ENCODE data around the gene KRTAP5-1. TPM values are rescaled to one million over a fixed set of nuclear protein-coding genes. Genes with fewer than 3 reads are reported as not detected.
A peak's percentile ranks its signal among the peaks of the same experiment; 100 is the strongest.

Gene KRTAP5-1
- total RNA-seq, 2 donors from 2014 or later, result not detected

GRCh38 chr11:1546077-1546535 is 39.0 kb downstream of the KRTAP5-1 start:
- Mint-ChIP-seq H3K27me3 (ENCODE audit: insufficient read depth) (peaks cover 61% of the 10 kb centered on the region), H3K27ac (no peak overlapping the region), H3K4me1 (no peaks in the 10 kb centered on the region), H3K36me3 (ENCODE audit: low read depth) (no peaks in the 10 kb centered on the region), H3K9me3 (no peaks in the 10 kb centered on the region), H3K4me3 (peak overlapping the region; percentile 37)
- H3K27ac ChIP-seq (ENCODE audit: low read depth, low read length), result no peak overlapping the region
- no peak overlapping the region for H3K4me3 ChIP-seq (ENCODE audit: low read length)
- no peaks in the 10 kb centered on the region for H3K9me3 ChIP-seq (ENCODE audit: control insufficient read depth, low read length)
- no peaks in the 10 kb centered on the region for H3K4me1 ChIP-seq (ENCODE audit: control insufficient read depth, insufficient read depth, low read length)
- TF ChIP-seq CTCF (conservative IDR thresholded peaks at IDR 0.05), result no peak
- peaks cover 71% of the 10 kb centered on the region for H3K27me3 ChIP-seq (ENCODE audit: control insufficient read depth, insufficient read depth, low read length, poor library complexity, severe bottlenecking)
- peak; percentile 80 for DNase-seq
- H3K9ac ChIP-seq (ENCODE audit: extremely low read depth, low read length, poor library complexity, severe bottlenecking), result no peak overlapping the region
- 39 to 41% methylated on average over 13 to 18 of the region's 18 CpGs for WGBS, 2 experiments (ENCODE audit: insufficient coverage in 1 of 2, insufficient read length in 1 of 2)
- no peaks in the 10 kb centered on the region for H3K36me3 ChIP-seq (ENCODE audit: control insufficient read depth, insufficient read depth, low read length)

- Histone ChIP-seq H3K4me1 (ENCODE audit: control insufficient read depth, insufficient read depth, low read length) (no peaks in the 10 kb centered on the region), H3K27ac (ENCODE audit: low read depth, low read length) (no peak overlapping the region), H3K36me3 (ENCODE audit: control insufficient read depth, insufficient read depth, low read length) (no peaks in the 10 kb centered on the region), H3K9ac (ENCODE audit: extremely low read depth, low read length, poor library complexity, severe bottlenecking) (no peak overlapping the region), H3K9me3 (ENCODE audit: control insufficient read depth, low read length) (no peaks in the 10 kb centered on the region), H3K27me3 (ENCODE audit: control insufficient read depth, insufficient read depth, low read length, poor library complexity, severe bottlenecking) (peaks cover 71% of the 10 kb centered on the region), H3K4me3 (ENCODE audit: low read length) (no peak overlapping the region)
- WGBS, 2 experiments (ENCODE audit: insufficient coverage in 1 of 2, insufficient read length in 1 of 2), result 87 to 88% methylated on average over 5 of the region's 5 CpGs
- no peaks in the 10 kb centered on the region for H3K4me1 Mint-ChIP-seq
- no peak for DNase-seq
- no peak overlapping the region for H3K4me3 Mint-ChIP-seq
- no peak overlapping the region for H3K27ac Mint-ChIP-seq
- no peaks in the 10 kb centered on the region for H3K9me3 Mint-ChIP-seq
- no peak for TF ChIP-seq CTCF (conservative IDR thresholded peaks at IDR 0.05)
- peaks cover 64% of the 10 kb centered on the region for H3K27me3 Mint-ChIP-seq (ENCODE audit: insufficient read depth)
- H3K36me3 Mint-ChIP-seq (ENCODE audit: low read depth), result no peaks in the 10 kb centered on the region
Measured at GRCh38 chr11:1545432-1545831, 39.7 kb downstream of the KRTAP5-1 start.

- Histone ChIP-seq H3K9ac (ENCODE audit: extremely low read depth, low read length, poor library complexity, severe bottlenecking) (no peak overlapping the region), H3K36me3 (ENCODE audit: control insufficient read depth, insufficient read depth, low read length) (no peaks in the 10 kb centered on the region), H3K27me3 (ENCODE audit: control insufficient read depth, insufficient read depth, low read length, poor library complexity, severe bottlenecking) (peaks cover 70% of the 10 kb centered on the region), H3K4me1 (ENCODE audit: control insufficient read depth, insufficient read depth, low read length) (no peaks in the 10 kb centered on the region), H3K4me3 (ENCODE audit: low read length) (no peak overlapping the region), H3K27ac (ENCODE audit: low read depth, low read length) (no peak overlapping the region), H3K9me3 (ENCODE audit: control insufficient read depth, low read length) (no peaks in the 10 kb centered on the region)
- Mint-ChIP-seq H3K36me3 (ENCODE audit: low read depth) (no peaks in the 10 kb centered on the region), H3K27ac (no peak overlapping the region), H3K4me3 (no peak overlapping the region), H3K4me1 (no peaks in the 10 kb centered on the region), H3K9me3 (no peaks in the 10 kb centered on the region), H3K27me3 (ENCODE audit: insufficient read depth) (peaks cover 64% of the 10 kb centered on the region)
- 84 to 92% methylated on average over 6 of the region's 6 CpGs for WGBS, 2 experiments (ENCODE audit: insufficient coverage in 1 of 2, insufficient read length in 1 of 2)
- no peak for TF ChIP-seq CTCF (conservative IDR thresholded peaks at IDR 0.05)
- no peak for DNase-seq
Measured at GRCh38 chr11:1544536-1544935, 40.5 kb downstream of the KRTAP5-1 start.

Measured in endodermal cell (in vitro differentiated cells).